ENCODE measurements around the gene ZBTB16.
A peak's percentile ranks its signal among the peaks of the same experiment; 100 is the strongest.

The ZBTB16 gene

GRCh38 chr11:114166362-114166761 lies 106.9 kb downstream of the ZBTB16 start:
- Histone ChIP-seq H3K27ac (peak overlapping the region; percentile 100), H3K4me3 (ENCODE audit: low read depth, low read length) (no peak overlapping the region), H3K9me3 (ENCODE audit: control insufficient read depth, low read length) (no peaks in the 10 kb centered on the region), H3K4me1 (peaks cover 80% of the 10 kb centered on the region), H3K27me3 (ENCODE audit: control insufficient read depth, insufficient read depth, low read length) (no peaks in the 10 kb centered on the region), H3K9ac (no peak overlapping the region), H2AFZ (no peak overlapping the region), H3K4me2 (ENCODE audit: low read length) (peak overlapping the region; percentile 11), H3K79me2 (peaks cover 34% of the 10 kb centered on the region), H3K36me3 (ENCODE audit: control insufficient read depth, insufficient read depth, low read length) (no peaks in the 10 kb centered on the region)
- no peak for TF ChIP-seq CTCF (IDR thresholded peaks at IDR 0.05)

- H3K9ac ChIP-seq = no peak overlapping the region
- no peak overlapping the region for H3K4me3 ChIP-seq (ENCODE audit: low read depth, low read length)
Observed at GRCh38 chr11:114166897-114167323, 107.4 kb downstream of the ZBTB16 start.

GRCh38 chr11:114167355-114167754 lies 107.8 kb downstream of the ZBTB16 start:
- Histone ChIP-seq H3K4me1 (peaks cover 80% of the 10 kb centered on the region), H3K27ac (peak overlapping the region; percentile 100), H3K9ac (no peak overlapping the region), H3K4me3 (ENCODE audit: low read depth, low read length) (no peak overlapping the region), H3K36me3 (ENCODE audit: control insufficient read depth, insufficient read depth, low read length) (no peaks in the 10 kb centered on the region), H3K79me2 (peaks cover 36% of the 10 kb centered on the region), H3K4me2 (ENCODE audit: low read length) (peak overlapping the region; percentile 44), H3K27me3 (ENCODE audit: control insufficient read depth, insufficient read depth, low read length) (no peaks in the 10 kb centered on the region), H3K9me3 (ENCODE audit: control insufficient read depth, low read length) (no peaks in the 10 kb centered on the region), H2AFZ (no peak overlapping the region)
- no peak for TF ChIP-seq CTCF (IDR thresholded peaks at IDR 0.05)

More at GRCh38 chr11:114166897-114167323, 107.4 kb downstream of the ZBTB16 start:
- no peaks in the 10 kb centered on the region for H3K27me3 ChIP-seq (ENCODE audit: control insufficient read depth, insufficient read depth, low read length)
- no peak overlapping the region for H2AFZ ChIP-seq
- TF ChIP-seq CTCF (IDR thresholded peaks at IDR 0.05) = no peak
- peaks cover 80% of the 10 kb centered on the region for H3K4me1 ChIP-seq
- H3K36me3 ChIP-seq (ENCODE audit: control insufficient read depth, insufficient read depth, low read length) = no peaks in the 10 kb centered on the region
- H3K4me2 ChIP-seq (ENCODE audit: low read length) = peak overlapping the region; percentile 11
- H3K79me2 ChIP-seq = peaks cover 31% of the 10 kb centered on the region
- no peaks in the 10 kb centered on the region for H3K9me3 ChIP-seq (ENCODE audit: control insufficient read depth, low read length)
- peak overlapping the region; percentile 100 for H3K27ac ChIP-seq

GRCh38 chr11:114167771-114168448 lies 108.4 kb downstream of the ZBTB16 start:
- Histone ChIP-seq H3K4me2 (ENCODE audit: low read length) (peak overlapping the region; percentile 44), H3K4me1 (peaks cover 81% of the 10 kb centered on the region), H3K79me2 (peaks cover 38% of the 10 kb centered on the region), H3K27me3 (ENCODE audit: control insufficient read depth, insufficient read depth, low read length) (no peaks in the 10 kb centered on the region), H3K27ac (peak overlapping the region; percentile 100), H3K9ac (no peak overlapping the region), H3K4me3 (ENCODE audit: low read depth, low read length) (no peak overlapping the region), H2AFZ (no peak overlapping the region), H3K36me3 (ENCODE audit: control insufficient read depth, insufficient read depth, low read length) (no peaks in the 10 kb centered on the region), H3K9me3 (ENCODE audit: control insufficient read depth, low read length) (no peaks in the 10 kb centered on the region)
- no peak for TF ChIP-seq CTCF (IDR thresholded peaks at IDR 0.05)

- Histone ChIP-seq H3K4me3 (ENCODE audit: low read depth, low read length) (no peak overlapping the region), H3K9ac (no peak overlapping the region), H3K79me2 (peaks cover 43% of the 10 kb centered on the region), H3K4me1 (peaks cover 86% of the 10 kb centered on the region), H3K4me2 (ENCODE audit: low read length) (peak overlapping the region; percentile 8), H2AFZ (no peak overlapping the region), H3K9me3 (ENCODE audit: control insufficient read depth, low read length) (no peaks in the 10 kb centered on the region), H3K27ac (peak overlapping the region; percentile 100), H3K36me3 (ENCODE audit: control insufficient read depth, insufficient read depth, low read length) (no peaks in the 10 kb centered on the region), H3K27me3 (ENCODE audit: control insufficient read depth, insufficient read depth, low read length) (no peaks in the 10 kb centered on the region)
- TF ChIP-seq CTCF (IDR thresholded peaks at IDR 0.05) = no peak
Observed at GRCh38 chr11:114168691-114169090, 109.2 kb downstream of the ZBTB16 start.

All from parathyroid adenoma (tissue), 2 donors.